Hepatocyte (in vitro differentiated cells): ENCODE results near the gene RLN3. TPM values are rescaled to one million over a fixed set of nuclear protein-coding genes. Genes with fewer than 3 reads are reported as not detected.

Experiments used
- DNase-seq: peaks from one replicate; pipeline ENCODE4 v3.0.0-alpha.2; 2016; ENCODE audit warnings: low spot score
- H2AFZ ChIP-seq: fragments of 200-600 bp; sonication (generic); 2 replicates; pipeline ENCODE4 v1.6.0; 2016; ENCODE audit warnings: antibody characterized with exemption, mild to moderate bottlenecking
- H3K27ac ChIP-seq: fragments of 200-600 bp; sonication (generic); 2 replicates; pipeline ENCODE4 v1.5.1; 2016; ENCODE audit warnings: mild to moderate bottlenecking
- H3K27me3 ChIP-seq: fragments of 200-600 bp; sonication (generic); 2 replicates; pipeline ENCODE4 v1.6.1; 2016
- H3K36me3 ChIP-seq: fragments of 200-600 bp; sonication (generic); replicated peaks from 2 replicates; pipeline ENCODE4 v1.5.1; 2016; ENCODE audit warnings: low read depth; ENCODE audit not compliant: insufficient read depth
- H3K4me1 ChIP-seq: fragments of 200-600 bp; sonication (generic); 2 replicates; pipeline ENCODE4 v1.5.1; 2016; ENCODE audit warnings: mild to moderate bottlenecking, moderate library complexity; ENCODE audit not compliant: insufficient read depth
- H3K4me2 ChIP-seq: fragments of 200-600 bp; sonication (generic); 2 replicates; pipeline ENCODE4 v1.6.0; 2016
- H3K4me3 ChIP-seq: fragments of 200-600 bp; sonication (generic); 2 replicates; pipeline ENCODE4 v1.5.1; 2016; ENCODE audit warnings: mild to moderate bottlenecking
- H3K79me2 ChIP-seq: fragments of 200-600 bp; sonication (generic); 2 replicates; pipeline ENCODE4 v1.6.0; 2017; ENCODE audit warnings: mild to moderate bottlenecking
- H3K9me2 ChIP-seq: fragments of 200-600 bp; sonication (generic); replicated peaks from 2 replicates; pipeline ENCODE4 v1.6.0; 2017; ENCODE audit warnings: mild to moderate bottlenecking; ENCODE audit not compliant: insufficient read depth
- H3K9me3 ChIP-seq: fragments of 200-600 bp; sonication (generic); 2 replicates; pipeline ENCODE4 v1.5.1; 2016; ENCODE audit warnings: low read depth, mild to moderate bottlenecking
- H4K20me1 ChIP-seq: fragments of 200-600 bp; sonication (generic); 2 replicates; pipeline ENCODE4 v1.6.0; 2016; ENCODE audit warnings: mild to moderate bottlenecking; ENCODE audit not compliant: insufficient read depth, poor library complexity, severe bottlenecking
- CTCF ChIP-seq: fragments of 200-600 bp; sonication (generic); IDR thresholded peaks from 2 replicates; pipeline ENCODE4 v1.5.1; 2016; ENCODE audit warnings: antibody characterized with exemption, mild to moderate bottlenecking; ENCODE audit not compliant: poor library complexity
- EZH2 ChIP-seq: fragments of 200-600 bp; sonication (generic); IDR thresholded peaks from 2 replicates; pipeline ENCODE4 v1.6.1; 2016; ENCODE audit warnings: antibody characterized with exemption, mild to moderate bottlenecking, borderline replicate concordance
- EZH2phosphoT487 ChIP-seq: fragments of 200-600 bp; sonication (generic); IDR thresholded peaks from one replicate; pipeline ENCODE4 v1.6.1; 2018; ENCODE audit warnings: antibody characterized with exemption, mild to moderate bottlenecking, low read depth, moderate library complexity; ENCODE audit not compliant: unreplicated experiment, severe bottlenecking
- WGBS: methylation state at CpG from one replicate; pipeline ENCODE4 v1.1.6; 2016; ENCODE audit warnings: low lambda C conversion rate; ENCODE audit errors: missing lambda C conversion rate; 5-methylcytosine and 5-hydroxymethylcytosine counted together
- polyA plus RNA-seq: library from polyadenylated mRNA; unstranded; fragments of >200 nt; fragmentation: Nextera tagmentation; extraction: Ambion mirVana; gene quantifications from 2 replicates; pipeline ENCODE4 v1.2.1, GENCODE V29; 2016
- total RNA-seq: library from RNA; depleted of rRNA; stranded (reverse); fragments of >200 nt; gene quantifications from 2 replicates; pipeline ENCODE4 v1.2.3, GENCODE V29; 2014

The RLN3 gene
- total and polyA plus RNA-seq, 2 experiments from 2014 or later: not detected

- TF ChIP-seq EZH2: no peak
- no peak for TF ChIP-seq CTCF
- no peak for TF ChIP-seq EZH2phosphoT487
- Histone ChIP-seq H3K9me3 (no peaks in the 10 kb centered on the region), H3K27ac (no peak overlapping the region), H3K9me2 (no peaks in the 10 kb centered on the region), H3K36me3 (no peaks in the 10 kb centered on the region), H3K79me2 (no peaks in the 10 kb centered on the region), H2AFZ (no peak overlapping the region), H3K27me3 (no peaks in the 10 kb centered on the region), H3K4me3 (no peak overlapping the region), H3K4me1 (no peaks in the 10 kb centered on the region), H3K4me2 (no peak overlapping the region), H4K20me1 (no peaks in the 10 kb centered on the region)
- 78% methylated on average over 17 of the region's 17 CpGs for WGBS
- no peak for DNase-seq
Measured at GRCh38 chr19:13987101-13987890, 40.7 kb upstream of the RLN3 start.

GRCh38 chr19:13989487-13989886 lies 38.5 kb upstream of the RLN3 start:
- no peak overlapping the region for H2AFZ ChIP-seq
- no peaks in the 10 kb centered on the region for H3K9me2 ChIP-seq
- H4K20me1 ChIP-seq: no peaks in the 10 kb centered on the region
- H3K36me3 ChIP-seq: no peaks in the 10 kb centered on the region
- no peaks in the 10 kb centered on the region for H3K27me3 ChIP-seq
- no peak overlapping the region for H3K4me2 ChIP-seq
- no peak overlapping the region for H3K4me3 ChIP-seq
- no peak for TF ChIP-seq CTCF
- no peak for TF ChIP-seq EZH2phosphoT487
- no peak for TF ChIP-seq EZH2
- no peaks in the 10 kb centered on the region for H3K9me3 ChIP-seq
- 91% methylated on average over 7 of the region's 7 CpGs for WGBS
- no peaks in the 10 kb centered on the region for H3K4me1 ChIP-seq
- H3K79me2 ChIP-seq: no peaks in the 10 kb centered on the region
- no peak overlapping the region for H3K27ac ChIP-seq
- DNase-seq: no peak

GRCh38 chr19:13990085-13990484 lies 37.9 kb upstream of the RLN3 start:
- TF ChIP-seq CTCF (no peak), EZH2 (no peak), EZH2phosphoT487 (no peak)
- H3K36me3 ChIP-seq: no peaks in the 10 kb centered on the region
- H3K9me3 ChIP-seq: no peaks in the 10 kb centered on the region
- no peak for DNase-seq
- peaks cover 3% of the 10 kb centered on the region for H3K79me2 ChIP-seq
- no peaks in the 10 kb centered on the region for H3K4me1 ChIP-seq
- H3K4me3 ChIP-seq: no peak overlapping the region
- H2AFZ ChIP-seq: no peak overlapping the region
- WGBS: 99% methylated on average over 8 of the region's 8 CpGs
- no peaks in the 10 kb centered on the region for H3K27me3 ChIP-seq
- no peaks in the 10 kb centered on the region for H4K20me1 ChIP-seq
- H3K4me2 ChIP-seq: no peak overlapping the region
- no peaks in the 10 kb centered on the region for H3K9me2 ChIP-seq
- H3K27ac ChIP-seq: no peak overlapping the region
